OCI-LY7 (cell line): ENCODE measurements around the gene IQSEC1.

Source experiments
- CTCF ChIP-seq: fragments of 200-600 bp; sonication (generic); conservative IDR thresholded peaks from 2 replicates; pipeline ENCODE4 v1.5.1; 2014; ENCODE audit warnings: mild to moderate bottlenecking, antibody characterized with exemption, low read length, moderate library complexity, mixed read lengths
- EZH2phosphoT487 ChIP-seq: fragments of 200-600 bp; sonication (generic); IDR thresholded peaks from 2 replicates; pipeline ENCODE4 v1.6.1; 2018; ENCODE audit warnings: low read depth, borderline replicate concordance, mild to moderate bottlenecking, mixed run types, antibody characterized with exemption, low read length, moderate library complexity, mixed read lengths

- TF ChIP-seq CTCF (no peak), EZH2phosphoT487 (no peak)
These were observed 193.9 kb downstream of the IQSEC1 start for GRCh38 chr3:12879191-12879815.
